Measurements from ENCODE around the gene ARSB. TPM values are rescaled to one million over a fixed set of nuclear protein-coding genes. Genes with fewer than 3 reads are reported as not detected.

ARSB gene
- total RNA-seq, 2 experiments from 2014 or later: 4.4 to 5.2 TPM

DNA sequence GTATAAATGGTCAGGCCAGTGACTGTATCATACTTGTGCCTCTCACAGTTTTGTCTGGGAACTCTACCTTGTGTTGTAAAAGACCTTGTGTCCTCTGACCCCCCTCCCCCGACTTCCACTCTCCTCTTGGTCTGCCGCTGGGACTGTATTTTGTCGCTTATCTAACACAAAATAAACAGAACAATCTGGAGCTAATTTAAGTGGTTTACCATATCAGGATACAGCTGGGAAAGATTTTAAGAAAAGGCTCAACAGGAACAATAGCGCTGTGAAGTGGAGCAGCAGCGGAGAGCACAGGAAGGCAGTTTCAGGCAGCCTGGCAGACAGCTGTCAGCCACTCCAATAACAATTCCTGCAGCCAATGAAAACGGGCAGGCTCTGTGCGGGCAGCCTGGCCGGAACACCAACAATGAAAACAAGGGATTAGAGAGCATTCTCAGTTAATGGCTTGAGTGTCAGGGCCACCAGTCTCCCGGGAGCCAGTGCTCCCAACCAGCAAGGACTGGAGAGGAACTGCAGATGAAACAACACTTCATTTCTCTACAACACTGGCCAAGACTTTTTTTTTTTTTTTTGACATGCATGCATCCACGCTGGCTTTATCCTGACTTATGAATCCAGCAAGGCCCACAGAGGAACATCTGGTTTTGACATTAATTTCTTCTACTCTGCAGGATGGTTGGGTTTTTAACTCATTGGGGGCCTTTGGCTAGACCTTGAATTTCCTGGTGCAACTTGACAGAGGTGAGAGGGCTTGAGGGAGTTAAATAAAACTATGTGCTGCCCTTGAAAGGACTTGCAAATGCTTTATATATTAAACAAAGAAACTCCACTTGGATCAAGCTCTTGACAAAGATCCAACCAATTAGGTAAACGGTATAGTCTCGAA, 76.7 kb downstream of the ARSB start:
- Histone ChIP-seq H3K9me3 (ENCODE audit: control insufficient read depth in 1 of 2, insufficient read depth in 1 of 2, low read length in 2 of 2) (no peaks in the 10 kb centered on the region), H3K27ac (ENCODE audit: low read depth in 1 of 2, low read length in 2 of 2) (no peak overlapping the region), H3K27me3 (ENCODE audit: control insufficient read depth in 1 of 2, insufficient read depth in 2 of 2, low read length in 2 of 2) (no peaks in the 10 kb centered on the region), H3K4me3 (ENCODE audit: low read length) (no peak overlapping the region), H3K36me3 (ENCODE audit: insufficient read depth, low read length) (no peaks in the 10 kb centered on the region), H3K4me1 (ENCODE audit: insufficient read depth, low read length) (no peaks in the 10 kb centered on the region)
- no peaks in the 10 kb centered on the region for H3K9me3 Mint-ChIP-seq
- peaks cover 8% of the 10 kb centered on the region for H3K4me1 Mint-ChIP-seq (ENCODE audit: low read depth)
- ChIA-PET CTCF (no interaction called here), POLR2A (no interaction called here)
- no peak overlapping the region for H3K4me3 Mint-ChIP-seq
- DNase-seq (no peak), ATAC-seq (ENCODE audit: poor library complexity) (no peak)
- no peak overlapping the region for H3K27ac Mint-ChIP-seq
- no peaks in the 10 kb centered on the region for H3K27me3 Mint-ChIP-seq
- intact Hi-C loops (cut with DNase I, micrococcal nuclease): no loop called here
- TF ChIP-seq, protein P1, sequence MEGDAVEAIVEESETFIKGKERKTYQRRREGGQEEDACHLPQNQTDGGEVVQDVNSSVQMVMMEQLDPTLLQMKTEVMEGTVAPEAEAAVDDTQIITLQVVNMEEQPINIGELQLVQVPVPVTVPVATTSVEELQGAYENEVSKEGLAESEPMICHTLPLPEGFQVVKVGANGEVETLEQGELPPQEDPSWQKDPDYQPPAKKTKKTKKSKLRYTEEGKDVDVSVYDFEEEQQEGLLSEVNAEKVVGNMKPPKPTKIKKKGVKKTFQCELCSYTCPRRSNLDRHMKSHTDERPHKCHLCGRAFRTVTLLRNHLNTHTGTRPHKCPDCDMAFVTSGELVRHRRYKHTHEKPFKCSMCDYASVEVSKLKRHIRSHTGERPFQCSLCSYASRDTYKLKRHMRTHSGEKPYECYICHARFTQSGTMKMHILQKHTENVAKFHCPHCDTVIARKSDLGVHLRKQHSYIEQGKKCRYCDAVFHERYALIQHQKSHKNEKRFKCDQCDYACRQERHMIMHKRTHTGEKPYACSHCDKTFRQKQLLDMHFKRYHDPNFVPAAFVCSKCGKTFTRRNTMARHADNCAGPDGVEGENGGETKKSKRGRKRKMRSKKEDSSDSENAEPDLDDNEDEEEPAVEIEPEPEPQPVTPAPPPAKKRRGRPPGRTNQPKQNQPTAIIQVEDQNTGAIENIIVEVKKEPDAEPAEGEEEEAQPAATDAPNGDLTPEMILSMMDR (IDR thresholded peaks at IDR 0.05): no peak
- peaks cover 14% of the 10 kb centered on the region for H3K36me3 Mint-ChIP-seq (ENCODE audit: low read depth)

DNA sequence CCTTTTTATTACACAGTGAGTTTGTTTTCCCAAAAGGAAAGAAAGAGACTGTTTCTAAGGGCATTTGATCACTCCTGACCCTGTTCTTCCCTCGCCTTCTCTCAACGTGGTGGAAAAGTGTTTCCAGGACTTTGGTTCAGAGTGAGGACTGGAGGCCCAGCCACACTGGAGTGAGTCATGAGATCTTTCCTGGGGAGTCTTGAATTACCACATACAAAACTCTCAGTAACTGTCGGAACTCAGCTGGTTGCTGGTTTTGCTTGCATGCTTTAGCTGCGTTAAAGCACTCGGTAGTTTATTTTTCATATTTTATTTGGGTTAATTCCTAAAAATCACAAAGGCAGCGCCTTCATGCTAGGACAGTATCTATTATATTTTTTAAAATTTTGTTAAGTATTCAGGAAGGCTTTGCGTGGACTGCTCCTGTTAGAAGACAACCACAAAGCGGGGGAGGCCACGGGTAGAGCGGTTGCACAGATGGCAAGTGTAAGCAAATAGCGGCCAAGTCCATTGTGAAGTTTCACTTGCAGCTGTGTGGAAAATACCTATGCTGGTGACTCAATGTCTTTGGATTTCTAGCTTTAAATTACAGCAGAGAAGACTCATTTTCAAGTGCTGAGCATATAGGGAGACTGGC, 77.7 kb downstream of the ARSB start:
- H3K4me1 ChIP-seq (ENCODE audit: insufficient read depth, low read length): no peaks in the 10 kb centered on the region
- CTCF ChIA-PET: no interaction called here
- Mint-ChIP-seq H3K27ac (no peak overlapping the region), H3K4me3 (no peak overlapping the region), H3K9me3 (peaks cover 2% of the 10 kb centered on the region), H3K27me3 (no peaks in the 10 kb centered on the region), H3K4me1 (ENCODE audit: low read depth) (peaks cover 8% of the 10 kb centered on the region), H3K36me3 (ENCODE audit: low read depth) (peaks cover 19% of the 10 kb centered on the region)
- no peak overlapping the region for H3K27ac ChIP-seq (ENCODE audit: low read depth in 1 of 2, low read length in 2 of 2)
- POLR2A ChIA-PET: no interaction called here
- TF ChIP-seq, protein P1 (IDR thresholded peaks at IDR 0.05): no peak
- H3K36me3 ChIP-seq (ENCODE audit: insufficient read depth, low read length): no peaks in the 10 kb centered on the region
- no peak overlapping the region for H3K4me3 ChIP-seq (ENCODE audit: low read length)
- intact Hi-C loops (cut with DNase I, micrococcal nuclease): no loop called here
- no peak for ATAC-seq (ENCODE audit: poor library complexity)
- no peaks in the 10 kb centered on the region for H3K27me3 ChIP-seq (ENCODE audit: control insufficient read depth in 1 of 2, insufficient read depth in 2 of 2, low read length in 2 of 2)
- DNase-seq: peak in 2 of 14 experiments; percentile 25 to 40
- no peaks in the 10 kb centered on the region for H3K9me3 ChIP-seq (ENCODE audit: control insufficient read depth in 1 of 2, insufficient read depth in 1 of 2, low read length in 2 of 2)

DNA sequence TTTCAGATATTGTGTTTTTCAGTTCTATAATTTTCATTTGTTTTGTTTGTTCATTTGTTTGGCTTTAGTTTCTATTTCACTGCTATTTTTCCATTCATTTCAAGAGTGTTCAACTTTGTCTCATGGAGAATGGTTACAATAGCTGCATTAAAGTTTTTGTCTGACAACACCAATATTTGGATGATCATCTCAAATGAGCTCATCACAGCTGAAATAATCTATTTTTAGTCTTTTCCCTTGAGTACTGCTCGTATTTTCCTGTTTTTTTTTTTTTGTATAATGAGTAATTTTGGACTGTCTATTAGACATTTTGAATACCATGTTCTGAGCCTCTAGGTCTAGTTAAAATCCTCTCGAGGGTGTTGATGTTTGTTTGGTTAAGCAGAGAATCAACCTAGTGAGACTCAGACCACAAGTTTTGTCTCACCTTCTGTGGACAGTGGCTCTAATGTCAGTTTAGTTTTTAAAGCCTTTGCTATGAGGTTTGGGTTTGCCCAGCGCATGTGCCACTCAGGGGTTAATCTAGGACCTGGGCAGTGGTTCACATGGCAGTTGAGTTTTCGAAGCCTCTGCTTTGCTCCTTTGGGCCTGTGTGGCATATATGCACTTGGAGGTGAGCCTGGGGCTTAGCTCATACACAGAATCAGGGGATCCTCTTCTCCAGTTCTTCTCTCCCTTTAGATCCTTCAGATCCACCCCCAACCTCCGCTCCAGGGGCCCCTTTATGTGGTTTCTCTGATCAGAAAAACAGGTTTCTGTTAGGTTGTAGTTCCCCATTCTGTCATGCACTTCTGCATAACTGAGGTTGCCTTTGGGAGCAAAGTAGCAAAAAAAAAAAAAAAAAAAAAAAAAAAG, 79.8 kb downstream of the ARSB start:
- CTCF ChIA-PET: no interaction called here
- Mint-ChIP-seq H3K36me3 (ENCODE audit: low read depth) (peaks cover 24% of the 10 kb centered on the region), H3K27me3 (no peaks in the 10 kb centered on the region), H3K9me3 (peaks cover 6% of the 10 kb centered on the region), H3K27ac (no peak overlapping the region), H3K4me1 (ENCODE audit: low read depth) (peaks cover 8% of the 10 kb centered on the region), H3K4me3 (no peak overlapping the region)
- H3K27me3 ChIP-seq (ENCODE audit: control insufficient read depth in 1 of 2, insufficient read depth in 2 of 2, low read length in 2 of 2): no peaks in the 10 kb centered on the region
- H3K9me3 ChIP-seq (ENCODE audit: control insufficient read depth in 1 of 2, insufficient read depth in 1 of 2, low read length in 2 of 2): peaks cover 0 to 6% of the 10 kb centered on the region in 2 experiments
- intact Hi-C loops (cut with DNase I, micrococcal nuclease): no loop called here
- H3K4me3 ChIP-seq (ENCODE audit: low read length): no peak overlapping the region
- H3K27ac ChIP-seq (ENCODE audit: low read depth in 1 of 2, low read length in 2 of 2): no peak overlapping the region
- no peak for ATAC-seq (ENCODE audit: poor library complexity)
- DNase-seq: peak in 1 of 14 experiments; percentile 11
- POLR2A ChIA-PET: no interaction called here
- TF ChIP-seq, protein P1 (IDR thresholded peaks at IDR 0.05): no peak
- no peaks in the 10 kb centered on the region for H3K36me3 ChIP-seq (ENCODE audit: insufficient read depth, low read length)
- no peaks in the 10 kb centered on the region for H3K4me1 ChIP-seq (ENCODE audit: insufficient read depth, low read length)

All from CD4-positive, alpha-beta T cell (primary cell).